ENCODE results near the gene ZNF592. TPM values are rescaled to one million over a fixed set of nuclear protein-coding genes. Genes with fewer than 3 reads are reported as not detected.

ZNF592 gene
- total and polyA plus RNA-seq, 2 of the 13 experiments (the other 11 are each of a cell fraction or from before 2014, with no cell fraction given) = 8.2 to 9.8 TPM

DNA sequence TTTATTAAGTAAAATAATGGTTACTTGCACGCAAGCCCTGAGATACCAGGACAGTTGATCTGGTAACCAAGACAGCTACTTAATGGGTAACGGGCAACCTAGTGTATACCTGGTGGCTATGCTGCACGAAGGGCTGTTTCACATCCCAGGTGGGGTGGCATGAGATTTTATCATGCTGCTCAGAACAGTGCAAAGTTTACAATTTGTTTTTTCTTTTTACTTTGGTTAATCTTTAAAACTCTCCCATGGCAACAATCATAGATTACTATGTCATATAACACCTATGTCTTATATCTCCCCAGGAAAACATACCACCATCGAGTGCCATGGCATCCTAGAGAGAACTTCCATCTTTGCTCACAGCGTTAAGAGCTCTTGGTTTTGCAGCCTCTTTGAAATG is 103.8 kb downstream of the ZNF592 start (continued):
- TF ChIP-seq, protein P1, sequence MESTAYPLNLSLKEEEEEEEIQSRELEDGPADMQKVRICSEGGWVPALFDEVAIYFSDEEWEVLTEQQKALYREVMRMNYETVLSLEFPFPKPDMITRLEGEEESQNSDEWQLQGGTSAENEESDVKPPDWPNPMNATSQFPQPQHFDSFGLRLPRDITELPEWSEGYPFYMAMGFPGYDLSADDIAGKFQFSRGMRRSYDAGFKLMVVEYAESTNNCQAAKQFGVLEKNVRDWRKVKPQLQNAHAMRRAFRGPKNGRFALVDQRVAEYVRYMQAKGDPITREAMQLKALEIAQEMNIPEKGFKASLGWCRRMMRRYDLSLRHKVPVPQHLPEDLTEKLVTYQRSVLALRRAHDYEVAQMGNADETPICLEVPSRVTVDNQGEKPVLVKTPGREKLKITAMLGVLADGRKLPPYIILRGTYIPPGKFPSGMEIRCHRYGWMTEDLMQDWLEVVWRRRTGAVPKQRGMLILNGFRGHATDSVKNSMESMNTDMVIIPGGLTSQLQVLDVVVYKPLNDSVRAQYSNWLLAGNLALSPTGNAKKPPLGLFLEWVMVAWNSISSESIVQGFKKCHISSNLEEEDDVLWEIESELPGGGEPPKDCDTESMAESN (CRISPR knock-in tag; conservative IDR thresholded peaks at IDR 0.05) = no peak
- TF ChIP-seq MLLT10 (CRISPR knock-in tag; IDR thresholded peaks at IDR 0.05) = no peak
- TF ChIP-seq NCOA5 (CRISPR knock-in tag; IDR thresholded peaks at IDR 0.05) = no peak
- no peak for TF ChIP-seq YEATS4 (CRISPR knock-in tag; IDR thresholded peaks at IDR 0.05; ENCODE audit: borderline replicate concordance)
- no peak for TF ChIP-seq KMT2B (CRISPR knock-in tag; IDR thresholded peaks at IDR 0.05)
- no peak for TF ChIP-seq KMT2A (CRISPR knock-in tag; IDR thresholded peaks at IDR 0.05)
- TF ChIP-seq, protein P2, sequence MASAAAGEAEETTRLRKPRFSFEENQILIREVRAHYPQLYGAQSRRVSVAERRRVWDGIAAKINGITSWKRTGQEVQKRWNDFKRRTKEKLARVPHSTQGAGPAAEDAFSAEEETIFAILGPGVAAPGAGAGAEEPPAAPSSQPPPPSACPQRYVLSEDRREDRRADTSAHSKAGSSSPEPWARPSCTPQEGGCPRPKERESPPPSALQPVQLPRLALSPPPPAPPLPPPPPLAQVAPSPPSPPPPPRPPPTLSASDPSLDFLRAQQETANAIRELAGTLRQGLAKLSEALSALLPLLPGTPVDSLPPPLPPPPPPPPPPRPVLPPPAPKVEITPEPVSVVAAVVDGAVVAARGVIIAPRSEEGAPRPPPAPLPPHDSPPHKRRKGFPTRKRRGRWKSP (CRISPR knock-in tag; IDR thresholded peaks at IDR 0.05) = no peak
- TF ChIP-seq, protein P3, sequence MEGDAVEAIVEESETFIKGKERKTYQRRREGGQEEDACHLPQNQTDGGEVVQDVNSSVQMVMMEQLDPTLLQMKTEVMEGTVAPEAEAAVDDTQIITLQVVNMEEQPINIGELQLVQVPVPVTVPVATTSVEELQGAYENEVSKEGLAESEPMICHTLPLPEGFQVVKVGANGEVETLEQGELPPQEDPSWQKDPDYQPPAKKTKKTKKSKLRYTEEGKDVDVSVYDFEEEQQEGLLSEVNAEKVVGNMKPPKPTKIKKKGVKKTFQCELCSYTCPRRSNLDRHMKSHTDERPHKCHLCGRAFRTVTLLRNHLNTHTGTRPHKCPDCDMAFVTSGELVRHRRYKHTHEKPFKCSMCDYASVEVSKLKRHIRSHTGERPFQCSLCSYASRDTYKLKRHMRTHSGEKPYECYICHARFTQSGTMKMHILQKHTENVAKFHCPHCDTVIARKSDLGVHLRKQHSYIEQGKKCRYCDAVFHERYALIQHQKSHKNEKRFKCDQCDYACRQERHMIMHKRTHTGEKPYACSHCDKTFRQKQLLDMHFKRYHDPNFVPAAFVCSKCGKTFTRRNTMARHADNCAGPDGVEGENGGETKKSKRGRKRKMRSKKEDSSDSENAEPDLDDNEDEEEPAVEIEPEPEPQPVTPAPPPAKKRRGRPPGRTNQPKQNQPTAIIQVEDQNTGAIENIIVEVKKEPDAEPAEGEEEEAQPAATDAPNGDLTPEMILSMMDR (CRISPR knock-in tag; IDR thresholded peaks at IDR 0.05) = no peak
- TF ChIP-seq SMAD9 (CRISPR knock-in tag; IDR thresholded peaks at IDR 0.05) = no peak
- no peak for TF ChIP-seq ATF7 (IDR thresholded peaks at IDR 0.05)
- TF ChIP-seq ATF7 (CRISPR knock-in tag; IDR thresholded peaks at IDR 0.05) = no peak
- no peak for TF ChIP-seq SRSF1 (optimal IDR thresholded peaks at IDR 0.05; ENCODE audit: low read depth, low read length)
- no peak for TF ChIP-seq HDAC1 (CRISPR knock-in tag; IDR thresholded peaks at IDR 0.05)
- TF ChIP-seq MIXL1 (CRISPR knock-in tag; IDR thresholded peaks at IDR 0.05) = no peak
- no peak for TF ChIP-seq PLRG1 (conservative IDR thresholded peaks at IDR 0.05)
- TF ChIP-seq MAF1 (CRISPR knock-in tag; IDR thresholded peaks at IDR 0.05; ENCODE audit: borderline replicate concordance) = no peak
- no peak for TF ChIP-seq MTF1 (CRISPR knock-in tag; IDR thresholded peaks at IDR 0.05)
